Type B pancreatic cell (in vitro differentiated cells): ENCODE data around the gene CST2. TPM values are rescaled to one million over a fixed set of nuclear protein-coding genes. Genes with fewer than 3 reads are reported as not detected.
A peak's percentile ranks its signal among the peaks of the same experiment; 100 is the strongest.
"Not testable (repeated sequence)": the region's sequence is repeated elsewhere in the genome, so short reads cannot be mapped to it uniquely, and the experiment has no call there.

Source experiments
- DNase-seq: peaks from one replicate; pipeline ENCODE4 v3.0.0; 2021; ENCODE audit warnings: mixed read lengths; ENCODE audit not compliant: unreplicated experiment; ENCODE audit errors: extremely low spot score
- H3K27ac Mint-ChIP-seq: 2 replicates; pipeline ENCODE4 v1.8.0; 2021; ENCODE audit warnings: mild to moderate bottlenecking, mixed read lengths
- H3K27me3 Mint-ChIP-seq: 2 replicates; pipeline ENCODE4 v1.8.0; 2021; ENCODE audit warnings: mixed read lengths
- H3K36me3 Mint-ChIP-seq: 2 replicates; pipeline ENCODE4 v1.8.0; 2021; ENCODE audit warnings: mixed read lengths
- H3K4me1 Mint-ChIP-seq: one replicate; pipeline ENCODE4 v1.8.0; 2021; ENCODE audit warnings: mixed read lengths; ENCODE audit not compliant: unreplicated experiment
- H3K4me3 Mint-ChIP-seq: 2 replicates; pipeline ENCODE4 v1.8.0; 2021; ENCODE audit warnings: mild to moderate bottlenecking, mixed read lengths
- H3K9me3 Mint-ChIP-seq: 2 replicates; pipeline ENCODE4 v1.8.0; 2021; ENCODE audit warnings: mixed read lengths
- total RNA-seq: library from RNA; stranded (reverse); gene quantifications from 2 replicates; pipeline ENCODE4 v1.2.1, GENCODE V29; 2021; ENCODE audit warnings: low replicate concordance
- TF ChIP-seq, protein P1 (sequence below): fragments of 200-600 bp; sonication (generic); conservative IDR thresholded peaks from 2 replicates; pipeline ENCODE4 v1.5.0; 2021; ENCODE audit warnings: antibody characterized with exemption, mild to moderate bottlenecking

Gene CST2
- total RNA-seq, 1 donor from 2014 or later, result 2.6 TPM

DNA sequence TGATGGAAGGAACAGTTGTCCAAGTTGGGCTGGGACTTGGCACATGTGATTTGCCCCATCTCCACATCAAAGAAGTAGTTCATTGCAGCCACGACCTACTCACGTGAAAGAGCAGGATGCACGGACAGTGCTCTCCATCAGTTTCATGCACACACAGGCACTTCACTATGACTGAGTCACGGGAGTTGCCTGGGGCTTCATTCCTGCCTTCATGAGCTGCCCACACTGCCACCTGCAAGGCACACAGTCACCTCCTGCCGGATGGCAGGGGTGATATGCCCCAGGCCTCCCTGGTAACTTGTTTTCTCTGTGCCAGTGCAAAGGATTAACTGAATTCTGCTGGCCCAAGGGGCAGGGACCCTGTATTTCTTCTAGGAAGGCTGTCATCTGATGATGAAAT, 30.2 kb upstream of the CST2 start:
- no peak for DNase-seq
- no peak overlapping the region for H3K27ac Mint-ChIP-seq
- H3K27me3 Mint-ChIP-seq, result peaks cover 3% of the 10 kb centered on the region
- no peak overlapping the region for H3K4me3 Mint-ChIP-seq
- peaks cover 4% of the 10 kb centered on the region for H3K4me1 Mint-ChIP-seq
- no peaks in the 10 kb centered on the region for H3K36me3 Mint-ChIP-seq
- no peaks in the 10 kb centered on the region for H3K9me3 Mint-ChIP-seq
- TF ChIP-seq, protein P1, sequence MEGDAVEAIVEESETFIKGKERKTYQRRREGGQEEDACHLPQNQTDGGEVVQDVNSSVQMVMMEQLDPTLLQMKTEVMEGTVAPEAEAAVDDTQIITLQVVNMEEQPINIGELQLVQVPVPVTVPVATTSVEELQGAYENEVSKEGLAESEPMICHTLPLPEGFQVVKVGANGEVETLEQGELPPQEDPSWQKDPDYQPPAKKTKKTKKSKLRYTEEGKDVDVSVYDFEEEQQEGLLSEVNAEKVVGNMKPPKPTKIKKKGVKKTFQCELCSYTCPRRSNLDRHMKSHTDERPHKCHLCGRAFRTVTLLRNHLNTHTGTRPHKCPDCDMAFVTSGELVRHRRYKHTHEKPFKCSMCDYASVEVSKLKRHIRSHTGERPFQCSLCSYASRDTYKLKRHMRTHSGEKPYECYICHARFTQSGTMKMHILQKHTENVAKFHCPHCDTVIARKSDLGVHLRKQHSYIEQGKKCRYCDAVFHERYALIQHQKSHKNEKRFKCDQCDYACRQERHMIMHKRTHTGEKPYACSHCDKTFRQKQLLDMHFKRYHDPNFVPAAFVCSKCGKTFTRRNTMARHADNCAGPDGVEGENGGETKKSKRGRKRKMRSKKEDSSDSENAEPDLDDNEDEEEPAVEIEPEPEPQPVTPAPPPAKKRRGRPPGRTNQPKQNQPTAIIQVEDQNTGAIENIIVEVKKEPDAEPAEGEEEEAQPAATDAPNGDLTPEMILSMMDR, result no peak

DNA sequence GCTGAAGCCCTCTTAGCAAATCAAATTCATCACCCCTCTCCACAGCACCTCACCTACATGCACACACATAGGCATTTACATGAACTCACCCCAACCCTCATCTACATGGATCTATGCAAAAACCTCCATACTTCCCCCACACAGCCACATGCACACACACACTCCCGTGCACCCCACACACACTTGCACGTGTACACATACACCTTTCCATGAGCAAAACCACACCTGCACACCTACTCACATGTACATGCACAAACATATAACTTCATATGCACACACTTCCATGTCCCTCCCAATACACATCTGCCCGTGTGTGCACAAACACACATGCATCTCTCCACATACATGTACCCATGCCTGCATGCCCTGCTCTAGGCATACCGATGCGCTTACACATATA, 29.7 kb upstream of the CST2 start:
- Mint-ChIP-seq H3K4me1 (peaks cover 4% of the 10 kb centered on the region), H3K36me3 (no peaks in the 10 kb centered on the region), H3K27ac (no peak overlapping the region), H3K9me3 (no peaks in the 10 kb centered on the region), H3K27me3 (peaks cover 3% of the 10 kb centered on the region), H3K4me3 (no peak overlapping the region)
- TF ChIP-seq, protein P1, result no peak
- DNase-seq, result no peak

- DNase-seq, result no peak
- no peaks in the 10 kb centered on the region for H3K9me3 Mint-ChIP-seq
- TF ChIP-seq, protein P1, result no peak
- H3K36me3 Mint-ChIP-seq, result no peaks in the 10 kb centered on the region
- H3K4me1 Mint-ChIP-seq, result no peaks in the 10 kb centered on the region
- no peak overlapping the region for H3K27ac Mint-ChIP-seq
- peaks cover 18% of the 10 kb centered on the region for H3K27me3 Mint-ChIP-seq
- no peak overlapping the region for H3K4me3 Mint-ChIP-seq
Measured at GRCh38 chr20:23841693-23842092, 15.2 kb upstream of the CST2 start.

DNA sequence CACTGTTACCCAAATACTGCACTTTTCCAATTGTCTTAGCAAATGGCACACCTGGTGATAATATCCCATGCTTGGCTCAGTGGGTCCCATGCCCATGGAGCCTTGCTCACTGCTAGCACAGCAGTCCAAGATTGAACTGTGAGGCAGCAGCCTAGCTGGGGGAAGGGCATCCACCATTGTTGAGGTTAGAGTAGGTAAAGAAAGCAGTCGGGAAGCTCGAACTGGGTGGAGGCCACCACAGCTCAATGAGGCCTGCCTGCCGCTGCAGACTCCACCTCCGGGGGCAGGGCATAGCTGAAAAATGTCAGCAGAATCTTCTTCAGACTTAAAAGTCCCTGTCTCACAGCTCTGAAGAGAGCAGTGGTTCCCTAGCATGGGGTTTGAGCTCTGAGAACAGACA, 9.2 kb upstream of the CST2 start:
- DNase-seq, result no peak
- peaks cover 5% of the 10 kb centered on the region for H3K36me3 Mint-ChIP-seq
- TF ChIP-seq, protein P1, result no peak
- peaks cover 5% of the 10 kb centered on the region for H3K4me1 Mint-ChIP-seq
- H3K4me3 Mint-ChIP-seq, result no peak overlapping the region
- peaks cover 6% of the 10 kb centered on the region for H3K9me3 Mint-ChIP-seq
- peaks cover 19% of the 10 kb centered on the region for H3K27me3 Mint-ChIP-seq
- H3K27ac Mint-ChIP-seq, result no peak overlapping the region

GRCh38 chr20:23832775-23833513, 6.4 kb upstream of the CST2 start:
- peaks cover 5% of the 10 kb centered on the region for H3K4me1 Mint-ChIP-seq
- TF ChIP-seq, protein P1, result no peak

GRCh38 chr20:23831961-23832360, 5.4 kb upstream of the CST2 start:
- H3K9me3 Mint-ChIP-seq, H3K36me3 Mint-ChIP-seq, H3K27ac Mint-ChIP-seq, DNase-seq, H3K4me3 Mint-ChIP-seq: not testable (repeated sequence)
- peaks cover 16% of the 10 kb centered on the region for H3K27me3 Mint-ChIP-seq
- H3K4me1 Mint-ChIP-seq, result peaks cover 10% of the 10 kb centered on the region

More at GRCh38 chr20:23832775-23833513, 6.4 kb upstream of the CST2 start:
- Mint-ChIP-seq H3K27me3 (peaks cover 17% of the 10 kb centered on the region), H3K27ac (peak overlapping the region; percentile 89), H3K4me3 (no peak overlapping the region), H3K36me3 (peaks cover 5% of the 10 kb centered on the region), H3K9me3 (peaks cover 6% of the 10 kb centered on the region)
- no peak for DNase-seq
